ENCODE results near the gene CRIP2.

Gene CRIP2

GRCh38 chr14:105445290-105445689, 29.3 kb upstream of the CRIP2 start:
- DNase-seq: no peak

- DNase-seq: no peak
Observed at GRCh38 chr14:105445901-105446845, 28.4 kb upstream of the CRIP2 start.

GRCh38 chr14:105446971-105447370, 27.6 kb upstream of the CRIP2 start:
- no peak for DNase-seq

- DNase-seq: no peak
Observed at GRCh38 chr14:105447651-105448640, 26.7 kb upstream of the CRIP2 start.

- peak; percentile 34 for DNase-seq
Observed at GRCh38 chr14:105448706-105449111, 25.9 kb upstream of the CRIP2 start.

GRCh38 chr14:105449276-105450122, 25.1 kb upstream of the CRIP2 start:
- no peak for DNase-seq

GRCh38 chr14:105450123-105450505, 24.5 kb upstream of the CRIP2 start:
- DNase-seq: no peak

GRCh38 chr14:105450864-105451720, 23.5 kb upstream of the CRIP2 start:
- DNase-seq: no peak

GRCh38 chr14:105452963-105453362, 21.7 kb upstream of the CRIP2 start:
- DNase-seq: no peak

GRCh38 chr14:105453847-105454246, 20.8 kb upstream of the CRIP2 start:
- no peak for DNase-seq

- no peak for DNase-seq
Observed at GRCh38 chr14:105455086-105455640, 19.5 kb upstream of the CRIP2 start.

GRCh38 chr14:105455766-105456660, 18.6 kb upstream of the CRIP2 start:
- DNase-seq: no peak

- DNase-seq: no peak
Observed at GRCh38 chr14:105456736-105457617, 17.6 kb upstream of the CRIP2 start.

- DNase-seq: no peak
Observed at GRCh38 chr14:105458010-105458409, 16.6 kb upstream of the CRIP2 start.

GRCh38 chr14:105458571-105458970, 16.1 kb upstream of the CRIP2 start:
- DNase-seq: no peak

GRCh38 chr14:105460116-105460515, 14.5 kb upstream of the CRIP2 start:
- DNase-seq: no peak

GRCh38 chr14:105460616-105461015, 14.0 kb upstream of the CRIP2 start:
- DNase-seq: no peak

- no peak for DNase-seq
Observed at GRCh38 chr14:105461903-105462302, 12.7 kb upstream of the CRIP2 start.

- no peak for DNase-seq
Observed at GRCh38 chr14:105464501-105464900, 10.1 kb upstream of the CRIP2 start.

Measured in stimulated activated naive CD4-positive, alpha-beta T cell treated with Interleukin-2 at 50 U/mL for 16 hours (primary cell).